ENCODE results near the gene ARHGAP25. TPM values are rescaled to one million over a fixed set of nuclear protein-coding genes. Genes with fewer than 3 reads are reported as not detected.

ARHGAP25 gene
- total and polyA plus RNA-seq, 2 donors (not counting 3 experiments of a cell fraction or from before 2014, with no cell fraction given): 0.50 to 2.0 TPM

DNA sequence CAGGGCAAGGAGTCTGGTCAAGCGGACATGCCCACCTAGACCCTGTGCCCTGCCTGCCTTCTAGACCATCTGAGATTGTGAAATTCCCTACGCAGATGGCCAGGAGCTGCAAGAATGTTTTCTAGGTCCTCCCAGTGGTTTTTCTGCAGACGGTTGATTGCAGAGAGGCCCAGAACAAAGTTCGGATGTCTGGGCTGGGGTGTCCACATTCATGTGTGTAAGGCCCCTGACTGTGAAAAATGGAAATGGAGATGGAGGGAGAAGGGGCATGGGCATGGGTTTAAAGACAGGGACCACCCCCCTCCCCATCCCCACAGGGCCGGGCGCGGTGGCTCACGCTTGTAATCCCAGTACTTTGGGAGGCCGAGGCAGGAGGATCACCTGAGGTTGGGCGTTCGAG is 11.8 kb downstream of the ARHGAP25 start:
- intact Hi-C loops (cut with micrococcal nuclease): no loop called here
- Histone ChIP-seq H3K36me3 (ENCODE audit: control insufficient read depth in 2 of 2, extremely low read depth in 1 of 2, insufficient read depth in 2 of 2, low read length in 2 of 2) (no peaks in the 10 kb centered on the region), H3K4me2 (ENCODE audit: insufficient read depth, low read length) (no peak overlapping the region), H3K27ac (ENCODE audit: insufficient read depth, low read depth, low read length) (no peak overlapping the region), H3K4me1 (ENCODE audit: control insufficient read depth, extremely low read depth, insufficient read depth, low read length) (no peaks in the 10 kb centered on the region), H3K9me1 (replicated peaks; ENCODE audit: control insufficient read depth, extremely low read depth, insufficient read depth, low read length) (no peaks in the 10 kb centered on the region), H3K79me2 (ENCODE audit: control insufficient read depth, insufficient read depth, low read length) (no peaks in the 10 kb centered on the region), H4K20me1 (replicated peaks; ENCODE audit: control insufficient read depth, extremely low read depth, insufficient read depth, low read length) (no peaks in the 10 kb centered on the region), H3K9ac (replicated peaks; ENCODE audit: extremely low read depth, insufficient read depth, low read length) (no peak overlapping the region), H3K27me3 (ENCODE audit: control insufficient read depth in 2 of 2, insufficient read depth in 2 of 2, low read length in 2 of 2) (peaks cover 0 to 7% of the 10 kb centered on the region in 2 experiments), H2AFZ (ENCODE audit: low read depth, low read length) (no peak overlapping the region), H3K4me3 (replicated peaks in 1 of 3; ENCODE audit: insufficient read depth in 1 of 3, low read depth in 1 of 3, low read length in 3 of 3) (no peak overlapping the region), H3K9me3 (replicated peaks; ENCODE audit: control insufficient read depth, insufficient read depth, low read length) (no peaks in the 10 kb centered on the region)
- dilution Hi-C loops (cut with MboI; ENCODE audit: extremely low pct_ligation_motif_present, low sequenced_read_pairs): loop anchor here (25.0 kb wide), 1 partner anchor 191 kb away; no protein-coding TSS in a partner anchor
- no peak for DNase-seq (ENCODE audit: low read depth, low spot score)
- BruUV-seq (replicated peaks): no TSS peak
- FAIRE-seq: no peak
- POLR2A ChIA-PET: no interaction called here
- no peak for TF ChIP-seq JUN (IDR thresholded peaks at IDR 0.05; ENCODE audit: borderline replicate concordance, insufficient read depth, insufficient read length, low read depth)
- TF ChIP-seq FOS (IDR thresholded peaks at IDR 0.05; ENCODE audit: borderline replicate concordance, insufficient read depth, low read length): no peak
- no peak for TF ChIP-seq GATA2 (IDR thresholded peaks at IDR 0.05; ENCODE audit: insufficient read depth, insufficient read length, low read depth, low read length)
- TF ChIP-seq EZH2 (IDR thresholded peaks at IDR 0.05; ENCODE audit: borderline replicate concordance, low read depth, low read length, severe bottlenecking): no peak
- TF ChIP-seq, protein P1, sequence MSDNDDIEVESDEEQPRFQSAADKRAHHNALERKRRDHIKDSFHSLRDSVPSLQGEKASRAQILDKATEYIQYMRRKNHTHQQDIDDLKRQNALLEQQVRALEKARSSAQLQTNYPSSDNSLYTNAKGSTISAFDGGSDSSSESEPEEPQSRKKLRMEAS (IDR thresholded peaks at IDR 0.05; ENCODE audit: insufficient read depth, insufficient read length): no peak
- no peak for TF ChIP-seq MYC (IDR thresholded peaks at IDR 0.05; ENCODE audit: low read depth, low read length)
- TF ChIP-seq, protein P2, sequence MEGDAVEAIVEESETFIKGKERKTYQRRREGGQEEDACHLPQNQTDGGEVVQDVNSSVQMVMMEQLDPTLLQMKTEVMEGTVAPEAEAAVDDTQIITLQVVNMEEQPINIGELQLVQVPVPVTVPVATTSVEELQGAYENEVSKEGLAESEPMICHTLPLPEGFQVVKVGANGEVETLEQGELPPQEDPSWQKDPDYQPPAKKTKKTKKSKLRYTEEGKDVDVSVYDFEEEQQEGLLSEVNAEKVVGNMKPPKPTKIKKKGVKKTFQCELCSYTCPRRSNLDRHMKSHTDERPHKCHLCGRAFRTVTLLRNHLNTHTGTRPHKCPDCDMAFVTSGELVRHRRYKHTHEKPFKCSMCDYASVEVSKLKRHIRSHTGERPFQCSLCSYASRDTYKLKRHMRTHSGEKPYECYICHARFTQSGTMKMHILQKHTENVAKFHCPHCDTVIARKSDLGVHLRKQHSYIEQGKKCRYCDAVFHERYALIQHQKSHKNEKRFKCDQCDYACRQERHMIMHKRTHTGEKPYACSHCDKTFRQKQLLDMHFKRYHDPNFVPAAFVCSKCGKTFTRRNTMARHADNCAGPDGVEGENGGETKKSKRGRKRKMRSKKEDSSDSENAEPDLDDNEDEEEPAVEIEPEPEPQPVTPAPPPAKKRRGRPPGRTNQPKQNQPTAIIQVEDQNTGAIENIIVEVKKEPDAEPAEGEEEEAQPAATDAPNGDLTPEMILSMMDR (IDR thresholded peaks at IDR 0.05; ENCODE audit: extremely low read depth in 1 of 2, insufficient read depth in 1 of 2, low read depth in 1 of 2, low read length in 2 of 2): no peak
- no peak for TF ChIP-seq POLR2A (IDR thresholded peaks at IDR 0.05; ENCODE audit: low read depth, low read length)
- TF ChIP-seq POLR2AphosphoS5 (IDR thresholded peaks at IDR 0.05; ENCODE audit: insufficient read depth, low read depth, low read length): no peak
- CTCF ChIA-PET: interaction anchor here (1.0 to 7.2 kb wide), 2 partner anchors 180 to 283 kb away, joined by 5 to 69 read pairs; no protein-coding TSS in a partner anchor

All from endothelial cell of umbilical vein (primary cell).